T47D (cell line): ENCODE results near the gene DHRS9.
"Not testable (repeated sequence)": the region's sequence is repeated elsewhere in the genome, so short reads cannot be mapped to it uniquely, and the experiment has no call there.

Experiments
- DNase-seq, 2 experiments: peaks; one replicate each; pipeline versions ENCODE4 v3.0.0 to v3.0.0-alpha.2; 2011 to 2012; ENCODE audit warnings: low read depth in 1 of 2, low spot score in 1 of 2
- JUND ChIP-seq: IDR thresholded peaks from 2 replicates; pipeline ENCODE4 v1.6.1; 2012; ENCODE audit warnings: low read depth
- in situ Hi-C: cut with HindIII; loops from 2 replicates; pipeline ENCODE4 v1.10.0; 2016; ENCODE audit warnings: low sequenced_read_pairs, low pct_unique_long_range_greater_than_20kb

The DHRS9 gene

GRCh38 chr2:169131587-169132512, 62.5 kb downstream of the DHRS9 start:
- in situ Hi-C loops = no loop called here
- no peak for TF ChIP-seq JUND
- DNase-seq = peak; percentile 26 to 58

- DNase-seq, in situ Hi-C loops: not testable (repeated sequence)
Observed at GRCh38 chr2:169134272-169134671, 64.9 kb downstream of the DHRS9 start.

- in situ Hi-C loops, DNase-seq: not testable (repeated sequence)
Observed at GRCh38 chr2:169136428-169136827, 67.1 kb downstream of the DHRS9 start.

- DNase-seq = no peak
- in situ Hi-C loops = no loop called here
- no peak for TF ChIP-seq JUND
Observed at GRCh38 chr2:169136885-169137534, 67.6 kb downstream of the DHRS9 start.

- DNase-seq = no peak
- no peak for TF ChIP-seq JUND
- in situ Hi-C loops = no loop called here
Observed at GRCh38 chr2:169137924-169138323, 68.6 kb downstream of the DHRS9 start.

- DNase-seq = no peak
- in situ Hi-C loops = no loop called here
- TF ChIP-seq JUND = no peak
Observed at GRCh38 chr2:169139145-169139544, 69.8 kb downstream of the DHRS9 start.

GRCh38 chr2:169139993-169140767, 70.8 kb downstream of the DHRS9 start:
- DNase-seq = no peak

GRCh38 chr2:169141713-169142352, 72.5 kb downstream of the DHRS9 start:
- no peak for TF ChIP-seq JUND
- DNase-seq = peak in 1 of 2 experiments; percentile 59
- in situ Hi-C loops = no loop called here

More at GRCh38 chr2:169139993-169140767, 70.8 kb downstream of the DHRS9 start:
- TF ChIP-seq JUND = no peak
- in situ Hi-C loops = no loop called here

GRCh38 chr2:169143998-169144397, 74.6 kb downstream of the DHRS9 start:
- DNase-seq = no peak
- in situ Hi-C loops = no loop called here
- no peak for TF ChIP-seq JUND
